Spleen (tissue), 7 donors: ENCODE data around the gene FADS2.

ENCODE experiments used
- CTCF ChIP-seq, 11 experiments: fragments of 200-600 bp in 7 of 11; fragments of 450-650 bp in 4 of 11; sonication (generic) in 4 of 11; IDR thresholded peaks in 8 of 11; conservative IDR thresholded peaks in 3 of 11; 1 replicate in 7 of 11; 2 replicates in 4 of 11; pipeline versions ENCODE4 v1.4.0 to v1.8.0; 2016 to 2021; ENCODE audit warnings: antibody characterized with exemption in 11 of 11, inconsistent platforms in 4 of 11, mild to moderate bottlenecking in 1 of 11
- POLR2A ChIP-seq, 3 donors: fragments of 450-650 bp; IDR thresholded peaks; one replicate each; pipeline ENCODE4 v1.5.1; 2017; ENCODE audit warnings: antibody characterized with exemption in 3 of 3, mild to moderate bottlenecking in 1 of 3
- POLR2AphosphoS5 ChIP-seq, 3 donors: sonication (generic); formaldehyde crosslinking; IDR thresholded peaks; one replicate each; pipeline ENCODE4 v1.5.1; 2017; ENCODE audit warnings: antibody characterized with exemption in 3 of 3
- donor health status: DM: no; HTN: no; CAD: no; lungs with moderate emphysema.
- donor health status: DM: no; HTN: no; CAD: no.
- donor health status: DM: no; HTN: no; CAD: no.

- peak; percentile 77 to 93 (median 85) for TF ChIP-seq CTCF (IDR thresholded peaks at IDR 0.05 in 8 of 11, conservative IDR thresholded peaks at IDR 0.05 in 3 of 11)
- TF ChIP-seq POLR2A (IDR thresholded peaks at IDR 0.05) = no peak
- TF ChIP-seq POLR2AphosphoS5 (IDR thresholded peaks at IDR 0.05) = no peak
These were observed 30.7 kb upstream of the FADS2 start for GRCh38 chr11:61797263-61797944.
